H1 (cell line): ENCODE measurements around the gene FHAD1. TPM values are rescaled to one million over a fixed set of nuclear protein-coding genes. Genes with fewer than 3 reads are reported as not detected.

Source experiments
- CTCF ChIA-PET: fragments of 300-600 bp; sonication (Branson Sonifier 250); formaldehyde crosslinking; loops from one replicate; lab custom pipeline; 2021; ENCODE audit not compliant: partially characterized antibody; lab: Charles Lee
- POLR2A ChIA-PET: fragments of 300-600 bp; sonication (Branson Sonifier 250); formaldehyde crosslinking; loops from one replicate; lab custom pipeline; 2021; ENCODE audit warnings: inconsistent platforms; ENCODE audit not compliant: partially characterized antibody; lab: Charles Lee
- DNase-seq, 2 experiments: peaks; one replicate each; pipeline versions ENCODE4 v3.0.0 to v3.0.0-alpha.2; 2010 to 2022; ENCODE audit warnings: low spot score in 2 of 2, low read depth in 1 of 2, mixed read lengths in 1 of 2
- FAIRE-seq: peaks from 2 replicates; lab custom pipeline; 2011; peaks lifted over from hg19 to GRCh38; lab: Jason Lieb, UNC
- H2AFZ ChIP-seq: 2 replicates; pipeline ENCODE4 v1.8.1; 2012; ENCODE audit warnings: low read length, inconsistent platforms
- H2AK5ac ChIP-seq: 2 replicates; pipeline ENCODE4 v1.6.1; 2013; ENCODE audit warnings: low read depth, low read length
- H2BK120ac ChIP-seq: replicated peaks from 2 replicates; pipeline ENCODE3; 2013; ENCODE audit warnings: low read depth, low read length, inconsistent platforms
- H2BK12ac ChIP-seq: 2 replicates; pipeline ENCODE4 v1.6.1; 2013; ENCODE audit warnings: low read depth, low read length
- H2BK15ac ChIP-seq: 2 replicates; pipeline ENCODE4 v1.6.1; 2013; ENCODE audit warnings: low read length
- H2BK20ac ChIP-seq: 2 replicates; pipeline ENCODE4 v1.6.1; 2013; ENCODE audit warnings: low read length
- H2BK5ac ChIP-seq: 2 replicates; pipeline ENCODE4 v1.6.1; 2013; ENCODE audit warnings: low read depth, low read length
- H3K14ac ChIP-seq: 2 replicates; pipeline ENCODE4 v1.6.1; 2013; ENCODE audit warnings: inconsistent platforms; ENCODE audit not compliant: insufficient read length
- H3K18ac ChIP-seq: 2 replicates; pipeline ENCODE4 v1.6.1; 2013; ENCODE audit warnings: low read length; ENCODE audit errors: extremely low read depth
- H3K23ac ChIP-seq: 2 replicates; pipeline ENCODE4 v1.6.1; 2013; ENCODE audit warnings: inconsistent platforms; ENCODE audit not compliant: insufficient read length
- H3K23me2 ChIP-seq: 2 replicates; pipeline ENCODE4 v1.6.1; 2013; ENCODE audit warnings: low read depth, low read length
- H3K27ac ChIP-seq: 2 replicates; pipeline ENCODE4 v1.6.1; 2011; ENCODE audit warnings: low read depth, low read length, inconsistent platforms
- H3K27me3 ChIP-seq, 4 experiments: replicated peaks in 1 of 4; 1 replicate in 1 of 4; 2 replicates in 3 of 4; pipeline versions ENCODE4 v1.6.1 to v1.8.1; 2011 to 2013; ENCODE audit warnings: low read length in 3 of 4, mild to moderate bottlenecking in 3 of 4, inconsistent platforms in 2 of 4, mixed read lengths in 2 of 4, moderate library complexity in 1 of 4; ENCODE audit not compliant: control insufficient read depth in 3 of 4, insufficient read depth in 3 of 4; ENCODE audit errors: extremely low read depth in 1 of 4
- H3K36me3 ChIP-seq, 4 experiments: 2 replicates each; pipeline versions ENCODE4 v1.6.1 to v1.8.1; 2011 to 2013; ENCODE audit warnings: mild to moderate bottlenecking in 4 of 4, low read length in 3 of 4, moderate library complexity in 2 of 4, control low read depth in 1 of 4, inconsistent platforms in 1 of 4; ENCODE audit not compliant: insufficient read depth in 4 of 4, control insufficient read depth in 2 of 4
- H3K4ac ChIP-seq: replicated peaks from 2 replicates; pipeline ENCODE3; 2013; ENCODE audit warnings: low read length, low read depth, mixed read lengths, inconsistent platforms; ENCODE audit not compliant: insufficient read length
- H3K4me1 ChIP-seq, 4 experiments: replicated peaks in 1 of 4; 1 replicate in 1 of 4; 2 replicates in 3 of 4; pipeline versions ENCODE4 v1.6.1 to v1.8.1; 2011 to 2013; ENCODE audit warnings: low read length in 3 of 4, inconsistent platforms in 2 of 4, mixed read lengths in 1 of 4; ENCODE audit not compliant: insufficient read depth in 4 of 4, control insufficient read depth in 3 of 4
- H3K4me2 ChIP-seq, 2 experiments: 2 replicates each; pipeline versions ENCODE4 v1.6.1 to v1.8.1; 2011 to 2013; ENCODE audit warnings: low read depth in 2 of 2, low read length in 2 of 2, control low read depth in 1 of 2, inconsistent platforms in 1 of 2, mild to moderate bottlenecking in 1 of 2; ENCODE audit not compliant: insufficient read depth in 1 of 2
- H3K4me3 ChIP-seq, 4 experiments: fragments of 200-600, 300-600 bp in 1 of 4; sonication (generic), shearing (Covaris generic), sonication (Bioruptor Twin) in 1 of 4; 2 replicates each; pipeline versions ENCODE4 v1.5.1 to v1.8.1; 2011 to 2016; ENCODE audit warnings: low read length in 4 of 4, low read depth in 3 of 4, control low read depth in 2 of 4, inconsistent platforms in 2 of 4, mild to moderate bottlenecking in 2 of 4, mixed read lengths in 1 of 4, moderate library complexity in 1 of 4; ENCODE audit not compliant: insufficient read depth in 2 of 4; ENCODE audit errors: extremely low read depth in 1 of 4
- H3K56ac ChIP-seq: replicated peaks from 2 replicates; pipeline ENCODE3; 2013; ENCODE audit warnings: low read depth, mild to moderate bottlenecking, mixed read lengths, low read length, inconsistent platforms; ENCODE audit not compliant: insufficient read length
- H3K79me1 ChIP-seq: 2 replicates; pipeline ENCODE4 v1.6.1; 2013; ENCODE audit warnings: low read depth, low read length, control low read depth
- H3K79me2 ChIP-seq, 2 experiments: 2 replicates each; pipeline versions ENCODE4 v1.6.1 to v1.8.1; 2012 to 2013; ENCODE audit warnings: low read length in 2 of 2, mild to moderate bottlenecking in 2 of 2, inconsistent platforms in 1 of 2; ENCODE audit not compliant: insufficient read depth in 2 of 2, control insufficient read depth in 1 of 2
- H3K9ac ChIP-seq, 4 experiments: replicated peaks in 1 of 4; 1 replicate in 1 of 4; 2 replicates in 3 of 4; pipeline versions ENCODE4 v1.6.1 to v1.8.1; 2011 to 2013; ENCODE audit warnings: low read depth in 3 of 4, low read length in 3 of 4, control low read depth in 2 of 4, mild to moderate bottlenecking in 2 of 4, moderate library complexity in 2 of 4, inconsistent platforms in 1 of 4; ENCODE audit errors: extremely low read depth in 1 of 4
- H3K9me3 ChIP-seq, 2 experiments: 2 replicates each; pipeline versions ENCODE4 v1.6.1 to v1.8.1; 2012 to 2013; ENCODE audit warnings: mild to moderate bottlenecking in 2 of 2, moderate library complexity in 2 of 2, control low read depth in 1 of 2, inconsistent platforms in 1 of 2, low read depth in 1 of 2, low read length in 1 of 2, mixed read lengths in 1 of 2; ENCODE audit not compliant: insufficient read depth in 2 of 2
- H4K20me1 ChIP-seq, 2 experiments: replicated peaks in 1 of 2; 2 replicates each; pipeline versions ENCODE3 to v1.8.1; 2011 to 2013; ENCODE audit warnings: inconsistent platforms in 2 of 2, low read length in 2 of 2, mild to moderate bottlenecking in 1 of 2; ENCODE audit not compliant: insufficient read depth in 2 of 2, control insufficient read depth in 1 of 2
- H4K5ac ChIP-seq: 2 replicates; pipeline ENCODE4 v1.6.1; 2013; ENCODE audit warnings: low read length, low read depth, mixed read lengths, inconsistent platforms; ENCODE audit not compliant: insufficient read length
- H4K8ac ChIP-seq: 2 replicates; pipeline ENCODE4 v1.8.0; 2013; ENCODE audit warnings: mild to moderate bottlenecking, moderate library complexity, low read length, inconsistent platforms; ENCODE audit not compliant: insufficient read depth; ENCODE audit errors: extremely low read depth
- H4K91ac ChIP-seq: replicated peaks from 2 replicates; pipeline ENCODE3; 2013; ENCODE audit warnings: low read length, mixed read lengths, inconsistent platforms; ENCODE audit not compliant: insufficient read length
- JUND ChIP-seq: IDR thresholded peaks from 2 replicates; pipeline ENCODE4 v1.6.1; 2011; ENCODE audit warnings: mild to moderate bottlenecking, improper control_type of control experiment, low read length
- KDM4A ChIP-seq: IDR thresholded peaks from one replicate; pipeline ENCODE4 v1.7.1; 2012; ENCODE audit warnings: low read depth, mild to moderate bottlenecking, moderate library complexity, low read length, inconsistent platforms; ENCODE audit not compliant: severe bottlenecking
- WGBS, 2 experiments: shearing (Covaris generic) in 1 of 2; methylation state at CpG; one replicate each; pipeline versions ENCODE4 v1.1.6 to v1.1.7; 2013 to 2015; ENCODE audit warnings: low lambda C conversion rate in 2 of 2, mixed read lengths in 2 of 2, inconsistent platforms in 1 of 2, low coverage in 1 of 2, missing lambda C conversion rate in 1 of 2; ENCODE audit not compliant: insufficient replicate concordance in 2 of 2, insufficient coverage in 1 of 2, insufficient read length in 1 of 2; ENCODE audit errors: extremely low coverage in 1 of 2, missing lambda C conversion rate in 1 of 2; 5-methylcytosine and 5-hydroxymethylcytosine counted together
- polyA plus RNA-seq, 7 experiments: library from polyadenylated mRNA; depleted of rRNA in 3 of 7; stranded (reverse) in 5 of 7; unstranded in 2 of 7; fragments of >200 nt in 5 of 7; fragments of 200-250 nt in 2 of 7; gene quantifications; 1 replicate in 5 of 7; 2 replicates in 1 of 7; 4 replicates in 1 of 7; pipeline versions ENCODE4 v1.2.1 to v1.2.3, GENCODE V29; 2011 to 2013; ENCODE audit warnings: missing spikeins in 2 of 7, mixed read lengths in 2 of 7
- total RNA-seq: library from RNA; stranded (reverse); fragmentation: NEBNext Ultra II Directional; extraction: Animal tissue kit (Norgen Biotek cat#: 25700); gene quantifications from 2 replicates; pipeline ENCODE4 v1.2.1, GENCODE V29; 2021

FHAD1 gene
- total and polyA plus RNA-seq, 2 of the 8 experiments (the other 6 are each of a cell fraction or from before 2014, with no cell fraction given): 0.39 to 0.69 TPM

- H3K79me1 ChIP-seq: no peaks in the 10 kb centered on the region
- peaks cover 0 to 4% (median 2%) of the 10 kb centered on the region in 4 experiments; a peak in 3 of 7 replicates for H3K4me1 ChIP-seq
- H4K20me1 ChIP-seq: no peaks in the 10 kb centered on the region
- H3K9me3 ChIP-seq: no peaks in the 10 kb centered on the region
- DNase-seq (peak in 1 of 2 experiments; percentile 24), FAIRE-seq (no peak)
- no peak overlapping the region for H4K91ac ChIP-seq
- ChIA-PET CTCF (interaction anchor here (1.1 to 4.7 kb wide), 6 partner anchors 11 to 103 kb away, joined by 3 to 45 read pairs (median 4); no protein-coding TSS in a partner anchor), POLR2A (no interaction called here)
- TF ChIP-seq JUND (no peak), KDM4A (no peak)
- H3K4me2 ChIP-seq: no peak overlapping the region
- 87% methylated on average over 12 of the region's 12 CpGs; no CpG with 5 or more reads in 1 of the 2 experiments for WGBS, 2 experiments
- no peak overlapping the region for H2BK5ac ChIP-seq
- H3K56ac ChIP-seq: no peak overlapping the region
- no peaks in the 10 kb centered on the region for H3K27me3 ChIP-seq
- no peak overlapping the region for H3K27ac ChIP-seq
- H3K14ac ChIP-seq: no peak overlapping the region
- H3K23ac ChIP-seq: no peak overlapping the region
- no peak overlapping the region for H3K4ac ChIP-seq
- no peak overlapping the region for H2AK5ac ChIP-seq
- no peaks in the 10 kb centered on the region for H3K36me3 ChIP-seq
- no peak overlapping the region for H2BK15ac ChIP-seq
- H3K79me2 ChIP-seq: no peaks in the 10 kb centered on the region
- no peak overlapping the region for H3K18ac ChIP-seq
- no peak overlapping the region for H3K4me3 ChIP-seq
- H4K8ac ChIP-seq: no peak overlapping the region
- H3K9ac ChIP-seq: no peak overlapping the region
- H2BK120ac ChIP-seq: no peak overlapping the region
- H2BK12ac ChIP-seq: no peak overlapping the region
- no peak overlapping the region for H4K5ac ChIP-seq
- H2BK20ac ChIP-seq: no peak overlapping the region
- H2AFZ ChIP-seq: no peak overlapping the region
- no peaks in the 10 kb centered on the region for H3K23me2 ChIP-seq
Observed at GRCh38 chr1:15260418-15261154, 13.6 kb downstream of the FHAD1 start.
